Nephron progenitor cell (in vitro differentiated cells): ENCODE data around the gene SMARCE1.
"Not testable (repeated sequence)": the region's sequence is repeated elsewhere in the genome, so short reads cannot be mapped to it uniquely, and the experiment has no call there.

ENCODE experiments used
- DNase-seq: peaks from one replicate; pipeline ENCODE4 v3.0.0; 2021
- H3K27ac Mint-ChIP-seq: 2 replicates; pipeline ENCODE4 v1.8.0; 2021; ENCODE audit warnings: mild to moderate bottlenecking, moderate library complexity, mixed read lengths
- H3K27me3 Mint-ChIP-seq: 2 replicates; pipeline ENCODE4 v1.8.0; 2021; ENCODE audit warnings: mild to moderate bottlenecking, low read depth, mixed read lengths; ENCODE audit not compliant: poor library complexity
- H3K36me3 Mint-ChIP-seq: 2 replicates; pipeline ENCODE4 v1.8.0; 2021; ENCODE audit warnings: low read depth, mixed read lengths
- H3K4me1 Mint-ChIP-seq: 2 replicates; pipeline ENCODE4 v1.8.0; 2021; ENCODE audit warnings: mixed read lengths
- H3K4me3 Mint-ChIP-seq: 2 replicates; pipeline ENCODE4 v1.8.0; 2021; ENCODE audit warnings: mild to moderate bottlenecking, moderate library complexity, mixed read lengths
- H3K9me3 Mint-ChIP-seq: 2 replicates; pipeline ENCODE4 v1.8.0; 2021; ENCODE audit warnings: mild to moderate bottlenecking, moderate library complexity, mixed read lengths
- TF ChIP-seq, protein P1 (sequence below): fragments of 200-600 bp; sonication (generic); IDR thresholded peaks from 2 replicates; pipeline ENCODE4 v1.5.0; 2021; ENCODE audit warnings: antibody characterized with exemption

SMARCE1 gene

DNA sequence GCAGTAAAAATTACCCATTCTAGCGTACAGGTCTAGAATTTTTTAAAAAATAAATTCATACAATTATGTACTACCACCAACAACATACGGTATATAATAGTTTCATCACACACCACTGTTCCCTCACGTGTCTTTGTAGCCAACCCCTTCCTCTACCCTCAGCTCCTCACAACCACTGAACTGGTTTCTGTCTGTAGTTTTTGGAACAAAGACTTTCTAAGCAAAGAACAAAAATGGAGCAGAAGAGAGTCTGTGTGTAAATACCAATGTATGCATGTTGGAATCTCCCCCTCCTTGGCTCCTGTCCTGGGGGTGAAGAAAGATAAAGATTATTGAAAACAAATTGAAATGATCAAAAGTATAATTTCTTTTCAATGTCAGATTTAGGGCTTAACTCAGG lies 50.5 kb downstream of the SMARCE1 start:
- H3K4me1 Mint-ChIP-seq, result peaks cover 75% of the 10 kb centered on the region
- peaks cover 7% of the 10 kb centered on the region for H3K27me3 Mint-ChIP-seq
- peak overlapping the region; percentile 85 for H3K27ac Mint-ChIP-seq
- H3K9me3 Mint-ChIP-seq, result no peaks in the 10 kb centered on the region
- no peak overlapping the region for H3K4me3 Mint-ChIP-seq
- TF ChIP-seq, protein P1, sequence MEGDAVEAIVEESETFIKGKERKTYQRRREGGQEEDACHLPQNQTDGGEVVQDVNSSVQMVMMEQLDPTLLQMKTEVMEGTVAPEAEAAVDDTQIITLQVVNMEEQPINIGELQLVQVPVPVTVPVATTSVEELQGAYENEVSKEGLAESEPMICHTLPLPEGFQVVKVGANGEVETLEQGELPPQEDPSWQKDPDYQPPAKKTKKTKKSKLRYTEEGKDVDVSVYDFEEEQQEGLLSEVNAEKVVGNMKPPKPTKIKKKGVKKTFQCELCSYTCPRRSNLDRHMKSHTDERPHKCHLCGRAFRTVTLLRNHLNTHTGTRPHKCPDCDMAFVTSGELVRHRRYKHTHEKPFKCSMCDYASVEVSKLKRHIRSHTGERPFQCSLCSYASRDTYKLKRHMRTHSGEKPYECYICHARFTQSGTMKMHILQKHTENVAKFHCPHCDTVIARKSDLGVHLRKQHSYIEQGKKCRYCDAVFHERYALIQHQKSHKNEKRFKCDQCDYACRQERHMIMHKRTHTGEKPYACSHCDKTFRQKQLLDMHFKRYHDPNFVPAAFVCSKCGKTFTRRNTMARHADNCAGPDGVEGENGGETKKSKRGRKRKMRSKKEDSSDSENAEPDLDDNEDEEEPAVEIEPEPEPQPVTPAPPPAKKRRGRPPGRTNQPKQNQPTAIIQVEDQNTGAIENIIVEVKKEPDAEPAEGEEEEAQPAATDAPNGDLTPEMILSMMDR, result no peak
- DNase-seq, result no peak
- no peaks in the 10 kb centered on the region for H3K36me3 Mint-ChIP-seq

DNA sequence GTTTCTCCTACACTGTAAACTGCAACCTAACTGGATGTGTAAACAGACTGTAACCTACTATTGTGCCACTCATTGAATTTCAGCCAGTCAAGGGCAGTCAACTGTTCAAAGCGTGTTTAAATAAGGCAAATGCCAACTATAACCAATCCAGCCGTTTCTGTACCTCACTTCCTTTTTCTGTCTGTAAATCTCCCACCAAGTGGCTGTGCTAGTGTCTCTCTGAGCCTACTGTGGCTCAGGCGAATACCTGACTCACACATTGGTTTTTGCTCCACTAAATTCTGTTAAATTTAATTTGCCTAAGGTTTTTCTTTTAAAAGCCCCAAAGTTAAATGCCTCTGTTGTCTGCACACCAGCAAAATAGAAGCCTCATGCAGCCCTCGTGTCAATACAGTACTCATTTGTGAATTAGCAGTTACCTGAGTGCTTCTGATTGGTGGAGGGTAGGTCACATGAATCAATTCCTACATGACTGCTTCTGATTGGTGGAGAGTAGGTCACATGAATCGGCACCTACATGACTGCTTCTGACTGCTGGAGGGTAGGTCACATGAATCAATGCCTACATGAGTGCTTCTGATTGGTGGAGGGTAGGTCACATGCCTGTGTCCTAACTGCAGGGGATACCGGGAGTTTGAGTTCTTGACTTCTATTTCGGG lies 51.2 kb downstream of the SMARCE1 start:
- Mint-ChIP-seq H3K9me3 (no peaks in the 10 kb centered on the region), H3K27me3 (peaks cover 7% of the 10 kb centered on the region), H3K4me1 (peaks cover 68% of the 10 kb centered on the region), H3K27ac (no peak overlapping the region), H3K36me3 (no peaks in the 10 kb centered on the region), H3K4me3 (no peak overlapping the region)
- DNase-seq, result no peak
- TF ChIP-seq, protein P1, result no peak

DNA sequence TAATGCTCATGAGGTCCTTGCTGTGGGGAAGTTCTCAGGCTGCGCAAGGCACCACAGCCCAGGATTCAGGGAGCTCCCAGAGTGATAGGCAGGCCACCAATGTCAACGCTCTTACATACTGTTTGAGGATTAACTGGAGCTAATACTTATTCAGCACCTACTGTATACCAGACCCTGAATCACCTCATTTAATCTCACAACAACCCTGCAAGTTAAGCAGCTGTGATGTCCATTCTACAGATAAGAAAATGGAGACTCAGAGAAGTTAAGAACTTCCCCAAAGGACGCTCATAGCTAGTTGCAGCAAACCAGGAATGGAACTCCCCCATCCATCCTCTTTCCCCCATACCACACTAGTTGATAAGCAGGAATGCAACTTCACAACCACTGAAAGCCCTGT lies 56.9 kb downstream of the SMARCE1 start:
- H3K9me3 Mint-ChIP-seq, result peaks cover 22% of the 10 kb centered on the region
- peaks cover 19% of the 10 kb centered on the region for H3K4me1 Mint-ChIP-seq
- H3K27me3 Mint-ChIP-seq, result peaks cover 31% of the 10 kb centered on the region
- H3K4me3 Mint-ChIP-seq, result no peak overlapping the region
- DNase-seq, result no peak
- H3K27ac Mint-ChIP-seq, result no peak overlapping the region
- no peaks in the 10 kb centered on the region for H3K36me3 Mint-ChIP-seq
- TF ChIP-seq, protein P1, result no peak

DNA sequence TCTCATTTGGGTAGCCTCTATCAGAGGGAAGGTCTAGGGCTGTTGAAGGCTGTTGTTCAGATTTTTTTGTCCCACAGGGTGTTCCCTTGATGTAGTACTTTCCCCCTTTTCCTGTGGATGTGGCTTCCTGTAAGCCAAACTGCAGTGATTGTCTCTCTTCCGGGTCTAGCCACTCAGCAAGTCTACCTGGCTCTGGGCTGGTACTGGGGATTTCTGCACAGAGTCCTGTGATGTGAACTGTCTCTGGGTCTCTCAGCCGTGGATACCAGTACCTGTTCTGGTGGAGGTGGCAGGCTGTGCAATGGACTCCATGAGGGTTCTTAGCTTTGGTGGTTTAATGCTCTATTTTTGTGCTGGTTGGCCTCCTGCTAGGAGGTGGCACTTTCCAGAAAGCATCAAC lies 59.1 kb downstream of the SMARCE1 start:
- H3K27me3 Mint-ChIP-seq, result peaks cover 30% of the 10 kb centered on the region

DNA sequence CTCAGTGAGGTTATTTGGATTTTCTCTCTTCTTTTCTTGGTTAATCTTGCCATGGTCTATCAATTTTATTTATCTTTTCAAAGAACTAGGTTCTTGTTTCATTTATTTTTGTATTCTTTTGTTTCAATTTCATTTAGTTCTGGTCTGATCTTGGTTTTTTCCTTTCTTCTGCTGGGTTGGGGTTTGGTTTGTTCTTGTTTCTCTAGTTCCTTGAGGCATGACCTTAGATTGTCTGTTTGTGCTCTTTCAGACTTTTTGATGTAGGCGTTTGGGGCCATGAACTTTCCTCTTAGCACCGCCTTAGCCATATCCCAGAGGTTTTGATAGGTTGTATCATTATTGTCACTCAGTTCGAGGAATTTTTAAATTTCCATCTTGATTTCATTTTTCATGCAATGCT lies 61.4 kb downstream of the SMARCE1 start:
- not testable (repeated sequence) for H3K4me1 Mint-ChIP-seq, H3K36me3 Mint-ChIP-seq, H3K4me3 Mint-ChIP-seq, DNase-seq, H3K27ac Mint-ChIP-seq
- H3K27me3 Mint-ChIP-seq, result peaks cover 32% of the 10 kb centered on the region
- peaks cover 48% of the 10 kb centered on the region for H3K9me3 Mint-ChIP-seq

More for the DNA sequence above, 59.1 kb downstream of the SMARCE1 start:
- H3K4me1 Mint-ChIP-seq, result peaks cover 4% of the 10 kb centered on the region
- no peak overlapping the region for H3K4me3 Mint-ChIP-seq
- H3K27ac Mint-ChIP-seq, result no peak overlapping the region
- DNase-seq, result no peak
- H3K36me3 Mint-ChIP-seq, result no peaks in the 10 kb centered on the region
- TF ChIP-seq, protein P1, result no peak
- peaks cover 43% of the 10 kb centered on the region for H3K9me3 Mint-ChIP-seq

DNA sequence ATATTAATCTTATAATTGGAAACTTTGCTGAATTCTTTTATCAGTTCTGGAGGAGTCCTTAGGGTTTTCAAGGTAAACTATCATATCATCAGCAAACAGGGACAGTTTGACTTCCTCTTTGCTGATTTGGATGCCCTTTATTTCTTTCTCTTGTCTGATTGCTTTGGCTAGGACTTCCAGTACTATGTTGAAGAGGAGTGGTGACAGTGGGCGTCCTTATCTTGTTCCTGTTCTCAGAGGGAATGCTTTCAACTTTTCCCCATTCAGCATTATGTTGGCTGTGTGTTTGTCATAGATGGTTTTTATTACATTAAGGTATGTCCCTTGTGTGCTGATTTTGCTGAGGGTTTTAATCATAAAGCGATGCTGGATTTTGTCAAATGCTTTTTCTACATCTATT lies 62.7 kb downstream of the SMARCE1 start:
- H3K36me3 Mint-ChIP-seq, H3K4me3 Mint-ChIP-seq, DNase-seq, H3K27ac Mint-ChIP-seq, H3K4me1 Mint-ChIP-seq: not testable (repeated sequence)
- H3K27me3 Mint-ChIP-seq, result peaks cover 31% of the 10 kb centered on the region
- peaks cover 48% of the 10 kb centered on the region for H3K9me3 Mint-ChIP-seq

DNA sequence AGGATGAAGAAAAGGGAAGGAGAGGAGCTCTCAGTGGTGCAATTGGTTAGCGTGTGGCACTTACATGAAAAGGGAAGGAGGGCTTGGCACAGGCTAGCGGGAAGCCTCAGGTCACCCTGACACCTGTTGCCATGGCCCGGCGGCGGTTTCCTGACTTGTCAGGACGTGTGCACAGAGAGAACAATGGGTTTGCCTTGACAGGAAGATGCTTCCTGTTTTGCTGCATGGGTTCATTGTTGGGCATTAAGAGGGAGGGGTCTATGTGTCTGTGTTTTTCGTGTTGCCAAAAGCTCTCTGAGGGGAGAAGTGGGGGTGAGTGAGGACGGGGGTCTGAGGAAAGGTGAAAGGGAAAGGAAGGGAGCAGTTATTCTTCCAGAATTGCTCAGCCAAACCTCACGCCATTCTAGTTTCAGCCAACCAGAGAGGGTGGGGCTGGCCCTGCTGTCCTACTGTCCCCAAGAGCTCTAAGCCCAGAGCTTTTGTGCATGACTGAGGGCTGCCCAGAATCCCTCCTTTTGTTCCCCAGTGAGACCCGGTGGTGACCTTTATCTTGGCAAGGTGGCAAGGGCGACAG lies 65.2 kb downstream of the SMARCE1 start:
- no peak for DNase-seq
- Mint-ChIP-seq H3K4me3 (no peak overlapping the region), H3K27me3 (peaks cover 19% of the 10 kb centered on the region), H3K4me1 (no peaks in the 10 kb centered on the region), H3K27ac (no peak overlapping the region), H3K36me3 (no peaks in the 10 kb centered on the region), H3K9me3 (peaks cover 35% of the 10 kb centered on the region)
- TF ChIP-seq, protein P1, result no peak
